Endothelial cell of umbilical vein (primary cell): ENCODE data around the gene KCNQ2. TPM values are rescaled to one million over a fixed set of nuclear protein-coding genes. Genes with fewer than 3 reads are reported as not detected.

Experiments
- BruUV-seq: library from RNA; stranded (reverse); fragments of 400-500 nt; replicated peaks from 2 replicates; lab custom pipeline; 2021; lab: Mats Ljungman, UMichigan
- CTCF ChIA-PET: fragments of 300-600, 350-600 bp; sonication (Branson Sonifier 250); formaldehyde crosslinking; loops from one replicate; lab custom pipeline; 2021; ENCODE audit warnings: antibody characterized with exemption, inconsistent platforms; lab: Charles Lee
- POLR2A ChIA-PET: fragments of 300-600, 350-600 bp; sonication (Branson Sonifier 250); formaldehyde crosslinking; loops from one replicate; lab custom pipeline; 2021; ENCODE audit warnings: antibody characterized with exemption, inconsistent platforms; lab: Charles Lee
- DNase-seq: peaks from one replicate; pipeline ENCODE4 v3.0.0-alpha.2; 2011; ENCODE audit warnings: low read depth, low spot score
- FAIRE-seq: peaks from 2 replicates; lab custom pipeline; 2011; peaks lifted over from hg19 to GRCh38; lab: Jason Lieb, UNC
- H2AFZ ChIP-seq: 2 replicates; pipeline ENCODE4 v1.6.0; 2012; ENCODE audit warnings: low read depth, low read length, control low read depth, inconsistent platforms
- H3K27ac ChIP-seq: 2 replicates; pipeline ENCODE4 v1.5.1; 2011; ENCODE audit warnings: low read depth, mild to moderate bottlenecking, control low read depth, low read length, moderate library complexity; ENCODE audit not compliant: insufficient read depth
- H3K27me3 ChIP-seq, 2 experiments: 2 replicates each; pipeline versions ENCODE4 v1.6.0 to v1.6.1; 2011; ENCODE audit warnings: low read length in 2 of 2, mixed read lengths in 1 of 2; ENCODE audit not compliant: control insufficient read depth in 2 of 2, insufficient read depth in 2 of 2
- H3K36me3 ChIP-seq, 2 experiments: 2 replicates in 1 of 2; 3 replicates in 1 of 2; pipeline ENCODE4 v1.5.1; 2011; ENCODE audit warnings: low read length in 2 of 2, mild to moderate bottlenecking in 1 of 2, moderate library complexity in 1 of 2; ENCODE audit not compliant: control insufficient read depth in 2 of 2, insufficient read depth in 2 of 2; ENCODE audit errors: extremely low read depth in 1 of 2
- H3K4me1 ChIP-seq: 3 replicates; pipeline ENCODE4 v1.5.1; 2011; ENCODE audit warnings: mild to moderate bottlenecking, low read length; ENCODE audit not compliant: control insufficient read depth, insufficient read depth; ENCODE audit errors: extremely low read depth
- H3K4me2 ChIP-seq: 2 replicates; pipeline ENCODE4 v1.6.1; 2011; ENCODE audit warnings: low read length, control low read depth, mixed read lengths; ENCODE audit not compliant: insufficient read depth
- H3K4me3 ChIP-seq, 3 experiments: fragments of 200-600 bp in 1 of 3; sonication (generic), shearing (Covaris generic) in 1 of 3; replicated peaks in 1 of 3; 2 replicates each; pipeline ENCODE4 v1.5.1; 2011 to 2016; ENCODE audit warnings: control low read depth in 3 of 3, low read length in 3 of 3, mild to moderate bottlenecking in 2 of 3, inconsistent platforms in 1 of 3, low read depth in 1 of 3, moderate library complexity in 1 of 3; ENCODE audit not compliant: insufficient read depth in 1 of 3
- H3K79me2 ChIP-seq: 2 replicates; pipeline ENCODE4 v1.6.0; 2012; ENCODE audit warnings: low read length, inconsistent platforms; ENCODE audit not compliant: control insufficient read depth, insufficient read depth
- H3K9ac ChIP-seq: replicated peaks from 2 replicates; pipeline ENCODE3; 2011; ENCODE audit warnings: low read length, control low read depth; ENCODE audit not compliant: insufficient read depth; ENCODE audit errors: extremely low read depth
- H3K9me1 ChIP-seq: replicated peaks from 3 replicates; pipeline ENCODE4 v1.6.0; 2011; ENCODE audit warnings: mild to moderate bottlenecking, low read length; ENCODE audit not compliant: control insufficient read depth, insufficient read depth; ENCODE audit errors: extremely low read depth
- H3K9me3 ChIP-seq: replicated peaks from 2 replicates; pipeline ENCODE4 v1.5.1; 2012; ENCODE audit warnings: low read length, inconsistent platforms; ENCODE audit not compliant: control insufficient read depth, insufficient read depth
- H4K20me1 ChIP-seq: replicated peaks from 2 replicates; pipeline ENCODE3; 2011; ENCODE audit warnings: mild to moderate bottlenecking, low read length; ENCODE audit not compliant: control insufficient read depth, insufficient read depth; ENCODE audit errors: extremely low read depth
- CTCF ChIP-seq, 2 donors: IDR thresholded peaks; 1 replicate in 1 of 2; 2 replicates in 1 of 2; pipeline ENCODE4 v1.5.1; 2011; ENCODE audit warnings: low read length in 2 of 2, mild to moderate bottlenecking in 2 of 2, moderate library complexity in 2 of 2, control low read depth in 1 of 2, inconsistent platforms in 1 of 2, low read depth in 1 of 2; ENCODE audit not compliant: insufficient read depth in 1 of 2; ENCODE audit errors: extremely low read depth in 1 of 2
- EZH2 ChIP-seq: IDR thresholded peaks from 2 replicates; pipeline ENCODE4 v1.6.1; 2012; ENCODE audit warnings: borderline replicate concordance, low read depth, mild to moderate bottlenecking, moderate library complexity, low read length, inconsistent platforms; ENCODE audit not compliant: severe bottlenecking
- FOS ChIP-seq: IDR thresholded peaks from 2 replicates; pipeline ENCODE4 v1.6.1; 2011; ENCODE audit warnings: mild to moderate bottlenecking, low read length, moderate library complexity, borderline replicate concordance; ENCODE audit not compliant: insufficient read depth
- GATA2 ChIP-seq: IDR thresholded peaks from 2 replicates; pipeline ENCODE4 v1.7.0; 2011; ENCODE audit warnings: low read depth, mild to moderate bottlenecking, moderate library complexity, mixed read lengths, low read length; ENCODE audit not compliant: insufficient read length, insufficient read depth
- JUN ChIP-seq: IDR thresholded peaks from 2 replicates; pipeline ENCODE4 v1.6.1; 2011; ENCODE audit warnings: borderline replicate concordance, low read depth; ENCODE audit not compliant: insufficient read length, insufficient read depth
- MYC ChIP-seq: IDR thresholded peaks from one replicate; pipeline ENCODE4 v1.6.1; 2011; ENCODE audit warnings: mild to moderate bottlenecking, low read depth, low read length
- POLR2A ChIP-seq: IDR thresholded peaks from 2 replicates; pipeline ENCODE4 v1.6.1; 2012; ENCODE audit warnings: low read depth, mild to moderate bottlenecking, control low read depth, low read length
- POLR2AphosphoS5 ChIP-seq: IDR thresholded peaks from 2 replicates; pipeline ENCODE4 v1.6.1; 2012; ENCODE audit warnings: low read depth, mild to moderate bottlenecking, control low read depth, low read length, moderate library complexity; ENCODE audit not compliant: insufficient read depth
- dilution Hi-C: fragments of 300-500 bp; cut with MboI; formaldehyde crosslinking; loops from one replicate; pipeline ENCODE4 v1.15.0; 2019; ENCODE audit warnings: low sequenced_read_pairs; ENCODE audit not compliant: extremely low pct_ligation_motif_present
- intact Hi-C: fragments of 100-400 bp; cut with micrococcal nuclease; formaldehyde crosslinking; loops from one replicate; pipeline ENCODE4 v1.10.0; 2022
- polyA plus RNA-seq, 4 experiments: library from polyadenylated mRNA; depleted of rRNA in 3 of 4; stranded (reverse) in 3 of 4; unstranded in 1 of 4; fragments of >200 nt; gene quantifications; 2 replicates each; pipeline versions ENCODE4 v1.2.1 to v1.2.3, GENCODE V29; 2011 to 2012; ENCODE audit warnings: missing spikeins in 1 of 4
- total RNA-seq: library from RNA; stranded (reverse); gene quantifications from 2 replicates; pipeline ENCODE4 v1.2.3, GENCODE V29; 2021
- TF ChIP-seq, protein P1 (sequence below): IDR thresholded peaks from 2 replicates; pipeline ENCODE4 v1.6.1; 2011; ENCODE audit not compliant: insufficient read depth, insufficient read length

KCNQ2 gene
- total and polyA plus RNA-seq, 2 donors (not counting 3 experiments of a cell fraction or from before 2014, with no cell fraction given) = not detected

- POLR2A ChIA-PET = no interaction called here
- CTCF ChIA-PET = interaction anchor here (0.7 to 1.0 kb wide), 2 partner anchors 50 to 75 kb away, joined by 3 read pairs; partner anchors contain the start of gene PPDPF
Measured at GRCh38 chr20:63446216-63447024, 26.0 kb downstream of the KCNQ2 start.

More at GRCh38 chr20:63446216-63447024, 26.0 kb downstream of the KCNQ2 start:
- intact Hi-C loops (no loop called here), dilution Hi-C loops (no loop called here)
- H3K27ac ChIP-seq = no peak overlapping the region
- H3K9ac ChIP-seq = no peak overlapping the region
- BruUV-seq = no TSS peak
- DNase-seq = no peak
- H3K79me2 ChIP-seq = no peaks in the 10 kb centered on the region
- no peaks in the 10 kb centered on the region for H3K36me3 ChIP-seq
- no peaks in the 10 kb centered on the region for H3K27me3 ChIP-seq
- TF ChIP-seq FOS (no peak), CTCF (IDR thresholded peaks at IDR 0.05; ENCODE audit: extremely low read depth in 1 of 2, insufficient read depth in 1 of 2, low read depth in 1 of 2, low read length in 2 of 2) (no peak), MYC (no peak), JUN (no peak), GATA2 (no peak), EZH2 (no peak), POLR2A (no peak), POLR2AphosphoS5 (no peak)
- TF ChIP-seq, protein P1, sequence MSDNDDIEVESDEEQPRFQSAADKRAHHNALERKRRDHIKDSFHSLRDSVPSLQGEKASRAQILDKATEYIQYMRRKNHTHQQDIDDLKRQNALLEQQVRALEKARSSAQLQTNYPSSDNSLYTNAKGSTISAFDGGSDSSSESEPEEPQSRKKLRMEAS = no peak
- H3K9me1 ChIP-seq = no peaks in the 10 kb centered on the region
- no peaks in the 10 kb centered on the region for H3K4me1 ChIP-seq
- H3K4me3 ChIP-seq = no peak overlapping the region
- no peaks in the 10 kb centered on the region for H3K9me3 ChIP-seq
- no peak overlapping the region for H3K4me2 ChIP-seq
- FAIRE-seq = no peak
- no peak overlapping the region for H2AFZ ChIP-seq
- H4K20me1 ChIP-seq = no peaks in the 10 kb centered on the region
